Measurements from ENCODE around the gene CXorf65. TPM values are rescaled to one million over a fixed set of nuclear protein-coding genes. Genes with fewer than 3 reads are reported as not detected.
A peak's percentile ranks its signal among the peaks of the same experiment; 100 is the strongest.

Gene CXorf65
- total and polyA plus RNA-seq, 2 donors = not detected

GRCh38 chrX:71067712-71068043 lies 38.9 kb downstream of the CXorf65 start:
- peak overlapping the region; percentile 26 for H3K27ac ChIP-seq (ENCODE audit: low read depth)
- under 1% methylated on average over 10 of the region's 10 CpGs for WGBS
- DNase-seq (ENCODE audit: extremely low spot score) = no peak
- peak overlapping the region; percentile 56 for H3K4me3 ChIP-seq (ENCODE audit: low read depth, low read length)
- H3K36me3 ChIP-seq (ENCODE audit: insufficient read depth) = no peaks in the 10 kb centered on the region
- H3K4me1 ChIP-seq (ENCODE audit: insufficient read depth) = no peaks in the 10 kb centered on the region

GRCh38 chrX:71067089-71067488 lies 39.5 kb downstream of the CXorf65 start:
- Histone ChIP-seq H3K4me1 (ENCODE audit: insufficient read depth) (no peaks in the 10 kb centered on the region), H3K4me3 (ENCODE audit: low read depth, low read length) (peak overlapping the region; percentile 56), H3K27ac (ENCODE audit: low read depth) (peak overlapping the region; percentile 26), H3K36me3 (ENCODE audit: insufficient read depth) (no peaks in the 10 kb centered on the region)
- 4% methylated on average over 2 of the region's 2 CpGs for WGBS
- DNase-seq (ENCODE audit: extremely low spot score) = no peak

- H3K4me3 ChIP-seq (ENCODE audit: low read depth, low read length) = no peak overlapping the region
- DNase-seq (ENCODE audit: extremely low spot score) = no peak
- no peak overlapping the region for H3K27ac ChIP-seq (ENCODE audit: low read depth)
- peaks cover 3% of the 10 kb centered on the region for H3K36me3 ChIP-seq (ENCODE audit: insufficient read depth)
- no peaks in the 10 kb centered on the region for H3K4me1 ChIP-seq (ENCODE audit: insufficient read depth)
Measured at GRCh38 chrX:71060127-71060526, 46.4 kb downstream of the CXorf65 start.

- no peaks in the 10 kb centered on the region for H3K4me1 ChIP-seq (ENCODE audit: insufficient read depth)
- H3K4me3 ChIP-seq (ENCODE audit: low read depth, low read length) = no peak overlapping the region
- peaks cover 3% of the 10 kb centered on the region for H3K36me3 ChIP-seq (ENCODE audit: insufficient read depth)
- no peak overlapping the region for H3K27ac ChIP-seq (ENCODE audit: low read depth)
- DNase-seq (ENCODE audit: extremely low spot score) = no peak
- 94% methylated on average over 3 of the region's 3 CpGs for WGBS
Measured at GRCh38 chrX:71057848-71058530, 48.6 kb downstream of the CXorf65 start.

- no peak for DNase-seq (ENCODE audit: extremely low spot score)
- H3K4me1 ChIP-seq (ENCODE audit: insufficient read depth) = no peaks in the 10 kb centered on the region
- no peak overlapping the region for H3K4me3 ChIP-seq (ENCODE audit: low read depth, low read length)
- H3K36me3 ChIP-seq (ENCODE audit: insufficient read depth) = peaks cover 3% of the 10 kb centered on the region
- H3K27ac ChIP-seq (ENCODE audit: low read depth) = no peak overlapping the region
Measured at GRCh38 chrX:71056867-71057266, 49.7 kb downstream of the CXorf65 start.

Small RNA genes within 50 kb of the gene (small RNA-seq; reads per million reads assigned to genes)
- gene CXorf65 = not detected

Other genes with a start within 250 kb of the CXorf65 start
- not detected for gene TEX11, start 198.0 kb downstream of the CXorf65 start, total RNA-seq
- gene TEX11, start 198.0 kb downstream of the CXorf65 start, polyA plus RNA-seq = 0.06 TPM
- 2.2 TPM for gene SLC7A3, start 175.6 kb downstream of the CXorf65 start, total RNA-seq
- 2.5 TPM for gene SLC7A3, start 175.6 kb downstream of the CXorf65 start, polyA plus RNA-seq
- gene SNX12, start 38.4 kb downstream of the CXorf65 start, total RNA-seq = 45.8 TPM
- 54.8 TPM for gene SNX12, start 38.4 kb downstream of the CXorf65 start, polyA plus RNA-seq
- 9.4 TPM for gene FOXO4, start 10.9 kb downstream of the CXorf65 start, total RNA-seq
- 29.7 TPM for gene FOXO4, start 10.9 kb downstream of the CXorf65 start, polyA plus RNA-seq
- 1.2 TPM for gene IL2RG, start 4.8 kb upstream of the CXorf65 start, total RNA-seq
- gene IL2RG, start 4.8 kb upstream of the CXorf65 start, polyA plus RNA-seq = 3.2 TPM
- gene MED12, start 11.9 kb upstream of the CXorf65 start, total RNA-seq = 36.6 TPM
- gene MED12, start 11.9 kb upstream of the CXorf65 start, polyA plus RNA-seq = 17.7 TPM
- gene NLGN3, start 38.1 kb upstream of the CXorf65 start, total RNA-seq = 3.1 TPM
- 1.8 TPM for gene NLGN3, start 38.1 kb upstream of the CXorf65 start, polyA plus RNA-seq
- 0.79 TPM for gene GJB1, start 116.5 kb upstream of the CXorf65 start, total RNA-seq
- 0.34 TPM for gene GJB1, start 116.5 kb upstream of the CXorf65 start, polyA plus RNA-seq
- gene ZMYM3, start 147.4 kb upstream of the CXorf65 start, total RNA-seq = 16.9 TPM
- gene ZMYM3, start 147.4 kb upstream of the CXorf65 start, polyA plus RNA-seq = 15.9 TPM
- gene NONO, start 176.9 kb upstream of the CXorf65 start, total RNA-seq = 261 TPM
- gene NONO, start 176.9 kb upstream of the CXorf65 start, polyA plus RNA-seq = 179 TPM
- gene ITGB1BP2, start 195.0 kb upstream of the CXorf65 start, total RNA-seq = 19.6 TPM
- 11.1 TPM for gene ITGB1BP2, start 195.0 kb upstream of the CXorf65 start, polyA plus RNA-seq